Measurements from ENCODE around the gene MMP8.

DNA sequence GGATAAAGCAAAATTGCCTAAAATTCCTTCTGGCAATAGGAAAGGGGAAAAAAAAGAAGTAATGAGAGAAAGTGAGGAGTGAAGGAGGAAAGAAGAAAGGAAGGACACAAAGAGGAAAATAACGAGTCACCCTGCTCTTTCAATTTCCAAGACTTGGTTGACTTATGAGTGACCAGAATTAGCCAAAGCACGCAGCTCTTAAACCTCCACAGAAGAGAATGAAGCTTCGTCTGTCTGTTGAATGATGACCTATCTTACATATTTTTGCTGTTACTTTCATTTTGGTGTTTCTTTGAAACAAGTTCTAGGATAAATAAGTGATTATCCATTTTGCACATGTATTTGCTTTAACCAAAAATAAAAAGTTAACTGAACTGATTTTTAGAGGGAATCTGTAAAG lies 19.9 kb downstream of the MMP8 start:
- TF ChIP-seq, protein P1, sequence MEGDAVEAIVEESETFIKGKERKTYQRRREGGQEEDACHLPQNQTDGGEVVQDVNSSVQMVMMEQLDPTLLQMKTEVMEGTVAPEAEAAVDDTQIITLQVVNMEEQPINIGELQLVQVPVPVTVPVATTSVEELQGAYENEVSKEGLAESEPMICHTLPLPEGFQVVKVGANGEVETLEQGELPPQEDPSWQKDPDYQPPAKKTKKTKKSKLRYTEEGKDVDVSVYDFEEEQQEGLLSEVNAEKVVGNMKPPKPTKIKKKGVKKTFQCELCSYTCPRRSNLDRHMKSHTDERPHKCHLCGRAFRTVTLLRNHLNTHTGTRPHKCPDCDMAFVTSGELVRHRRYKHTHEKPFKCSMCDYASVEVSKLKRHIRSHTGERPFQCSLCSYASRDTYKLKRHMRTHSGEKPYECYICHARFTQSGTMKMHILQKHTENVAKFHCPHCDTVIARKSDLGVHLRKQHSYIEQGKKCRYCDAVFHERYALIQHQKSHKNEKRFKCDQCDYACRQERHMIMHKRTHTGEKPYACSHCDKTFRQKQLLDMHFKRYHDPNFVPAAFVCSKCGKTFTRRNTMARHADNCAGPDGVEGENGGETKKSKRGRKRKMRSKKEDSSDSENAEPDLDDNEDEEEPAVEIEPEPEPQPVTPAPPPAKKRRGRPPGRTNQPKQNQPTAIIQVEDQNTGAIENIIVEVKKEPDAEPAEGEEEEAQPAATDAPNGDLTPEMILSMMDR (IDR thresholded peaks at IDR 0.05): no peak
- TF ChIP-seq POLR2A (IDR thresholded peaks at IDR 0.05) (no peak), POLR2AphosphoS5 (IDR thresholded peaks at IDR 0.05) (no peak)
